ENCODE measurements around the gene ZPBP2. TPM values are rescaled to one million over a fixed set of nuclear protein-coding genes. Genes with fewer than 3 reads are reported as not detected.
A peak's percentile ranks its signal among the peaks of the same experiment; 100 is the strongest.

ZPBP2 gene
- polyA plus RNA-seq, 3 donors = not detected

GRCh38 chr17:39919087-39919683 is 51.2 kb downstream of the ZPBP2 start:
- Mint-ChIP-seq H3K36me3 (peaks cover 35 to 53% of the 10 kb centered on the region in 2 donors), H3K4me3 (no peak overlapping the region), H3K27me3 (ENCODE audit: low read depth in 3 of 3) (peaks cover 0 to 4% (median 0%) of the 10 kb centered on the region in 3 donors), H3K9me3 (no peaks in the 10 kb centered on the region), H3K27ac (no peak overlapping the region), H3K4me1 (peaks cover 25% of the 10 kb centered on the region)
- Histone ChIP-seq H3K4me3 (replicated peaks in 1 of 3; ENCODE audit: low read depth in 2 of 3, low read length in 3 of 3) (no peak overlapping the region), H3K27ac (ENCODE audit: low read depth in 1 of 2, low read length in 2 of 2) (no peak overlapping the region), H3K4me2 (replicated peaks; ENCODE audit: extremely low read depth, low read length, poor library complexity, severe bottlenecking) (no peak overlapping the region), H2AFZ (ENCODE audit: insufficient read depth, low read depth, low read length, poor library complexity, severe bottlenecking) (no peak overlapping the region), H3K79me2 (ENCODE audit: insufficient read depth, low read length) (no peaks in the 10 kb centered on the region), H3K9ac (ENCODE audit: insufficient read depth, low read length, poor library complexity, severe bottlenecking) (no peak overlapping the region), H3K4me1 (ENCODE audit: control insufficient read depth in 1 of 2, insufficient read depth in 2 of 2, low read length in 2 of 2) (peaks cover 23 to 28% of the 10 kb centered on the region in 2 donors), H3K36me3 (replicated peaks in 1 of 2; ENCODE audit: control insufficient read depth in 1 of 2, insufficient read depth in 2 of 2, low read length in 2 of 2) (peaks cover 20 to 35% of the 10 kb centered on the region in 2 donors), H4K20me1 (ENCODE audit: insufficient read depth, low read length) (no peaks in the 10 kb centered on the region), H3K27me3 (ENCODE audit: control insufficient read depth in 2 of 2, insufficient read depth in 2 of 2, low read length in 2 of 2) (no peaks in the 10 kb centered on the region), H3K9me3 (replicated peaks in 1 of 2; ENCODE audit: control insufficient read depth in 1 of 2, insufficient read depth in 1 of 2, low read length in 2 of 2) (no peaks in the 10 kb centered on the region)
- WGBS (ENCODE audit: insufficient coverage) = 98% methylated on average over 9 of the region's 9 CpGs
- DNase-seq = no peak
- no peak for TF ChIP-seq CTCF (IDR thresholded peaks at IDR 0.05)
- intact Hi-C loops (cut with micrococcal nuclease) = no loop called here

DNA sequence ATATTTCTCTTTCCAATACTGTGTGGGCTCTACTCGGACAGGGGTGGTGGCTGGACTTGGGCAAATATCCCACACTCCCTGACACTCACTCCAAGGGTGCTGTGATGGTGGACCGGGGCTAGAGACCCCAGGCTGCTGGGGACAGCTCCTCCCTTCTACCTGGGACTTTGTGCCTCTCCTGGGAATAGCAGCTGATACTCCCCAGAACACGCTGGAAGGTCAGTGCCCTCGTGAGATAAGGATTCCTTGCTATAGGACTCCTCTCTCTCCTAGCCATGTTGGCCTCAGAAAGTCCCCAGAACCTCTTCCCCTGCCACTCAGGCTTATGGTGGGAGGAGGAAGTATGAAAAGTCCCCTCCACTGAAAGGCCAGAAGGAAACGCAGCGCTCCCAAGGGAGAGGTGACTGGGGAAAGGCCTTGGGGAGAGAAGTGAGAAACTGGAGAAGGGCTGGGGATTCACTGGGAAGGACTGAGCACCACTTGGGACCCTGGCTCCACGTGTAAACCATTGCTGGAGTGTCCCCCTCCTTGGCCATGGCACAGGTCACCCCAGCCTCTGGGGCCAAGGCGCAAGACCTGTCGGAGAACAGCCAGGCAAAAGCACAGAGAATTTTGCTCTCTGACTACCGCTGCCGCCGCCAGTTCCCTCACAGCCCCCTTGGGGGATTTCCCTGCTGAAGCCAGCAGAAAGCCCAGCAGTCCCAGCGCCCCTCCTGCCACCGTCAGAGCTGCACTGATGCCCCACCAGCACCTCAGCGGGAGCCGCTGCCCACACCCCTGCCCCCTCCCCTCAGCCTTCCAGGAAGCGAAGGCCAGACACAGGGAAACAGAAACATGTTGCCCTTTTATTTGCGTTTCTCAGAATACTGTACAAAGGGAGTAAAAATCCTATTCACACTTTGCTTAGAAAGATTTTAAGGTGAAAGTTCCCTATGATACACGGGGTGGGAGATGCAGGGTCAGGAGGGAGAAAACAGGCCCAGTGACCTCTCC is 52.5 kb downstream of the ZPBP2 start:
- Histone ChIP-seq H4K20me1 (ENCODE audit: insufficient read depth, low read length) (peaks cover under 1% of the 10 kb centered on the region), H3K4me2 (replicated peaks; ENCODE audit: extremely low read depth, low read length, poor library complexity, severe bottlenecking) (no peak overlapping the region), H2AFZ (ENCODE audit: insufficient read depth, low read depth, low read length, poor library complexity, severe bottlenecking) (no peak overlapping the region), H3K27me3 (ENCODE audit: control insufficient read depth in 2 of 2, insufficient read depth in 2 of 2, low read length in 2 of 2) (no peaks in the 10 kb centered on the region), H3K4me1 (ENCODE audit: control insufficient read depth in 1 of 2, insufficient read depth in 2 of 2, low read length in 2 of 2) (peaks cover 23 to 33% of the 10 kb centered on the region in 2 donors), H3K27ac (ENCODE audit: low read depth in 1 of 2, low read length in 2 of 2) (no peak overlapping the region), H3K79me2 (ENCODE audit: insufficient read depth, low read length) (peaks cover 12% of the 10 kb centered on the region), H3K9ac (ENCODE audit: insufficient read depth, low read length, poor library complexity, severe bottlenecking) (no peak overlapping the region), H3K36me3 (replicated peaks in 1 of 2; ENCODE audit: control insufficient read depth in 1 of 2, insufficient read depth in 2 of 2, low read length in 2 of 2) (peaks cover 20 to 37% of the 10 kb centered on the region in 2 donors), H3K9me3 (replicated peaks in 1 of 2; ENCODE audit: control insufficient read depth in 1 of 2, insufficient read depth in 1 of 2, low read length in 2 of 2) (no peaks in the 10 kb centered on the region), H3K4me3 (replicated peaks in 1 of 3; ENCODE audit: low read depth in 2 of 3, low read length in 3 of 3) (no peak overlapping the region)
- H3K9me3 Mint-ChIP-seq = no peaks in the 10 kb centered on the region
- no peak overlapping the region for H3K4me3 Mint-ChIP-seq
- H3K4me1 Mint-ChIP-seq = peaks cover 32% of the 10 kb centered on the region
- peaks cover 34 to 55% of the 10 kb centered on the region in 2 donors for H3K36me3 Mint-ChIP-seq
- 70% methylated on average over 11 of the region's 19 CpGs for WGBS (ENCODE audit: insufficient coverage)
- peak overlapping the region in 3 of 7 donors; percentile 30 to 37 (median 31) for H3K27ac Mint-ChIP-seq
- no peak for TF ChIP-seq CTCF (IDR thresholded peaks at IDR 0.05)
- H3K27me3 Mint-ChIP-seq (ENCODE audit: low read depth in 3 of 3) = peaks cover 0 to 4% (median 0%) of the 10 kb centered on the region in 3 donors
- intact Hi-C loops (cut with micrococcal nuclease) = loop anchor here in 1 of 2 donors (10.0 kb wide), 1 partner anchor 64 kb away; the partner anchor contains the start of gene PSMD3
- DNase-seq = no peak

Data from CD14-positive monocyte (primary cell).